OCI-LY7 (cell line): ENCODE measurements around the gene ROBO1. TPM values are rescaled to one million over a fixed set of nuclear protein-coding genes. Genes with fewer than 3 reads are reported as not detected.

Experiments used
- BruUV-seq: library from RNA; stranded (reverse); fragments of 400-500 nt; replicated peaks from 2 replicates; lab custom pipeline; 2021; lab: Mats Ljungman, UMichigan
- CTCF ChIA-PET: fragments of 300-600 bp; sonication (Branson Sonifier 250); formaldehyde crosslinking; loops from one replicate; lab custom pipeline; 2022; ENCODE audit warnings: antibody characterized with exemption; ENCODE audit not compliant: unreplicated experiment; lab: Charles Lee
- POLR2A ChIA-PET: fragments of 300-600 bp; sonication (Branson Sonifier 250); formaldehyde crosslinking; loops from one replicate; lab custom pipeline; 2022; ENCODE audit warnings: antibody characterized with exemption; lab: Charles Lee
- DNase-seq: peaks from one replicate; pipeline ENCODE4 v3.0.0-alpha.2; 2015; ENCODE audit warnings: low spot score
- H2AFZ ChIP-seq: fragments of 200-600 bp; sonication (generic), shearing (Covaris generic); 2 replicates; pipeline ENCODE4 v1.6.1; 2014; ENCODE audit warnings: mild to moderate bottlenecking, antibody characterized with exemption, low read length, moderate library complexity
- H3K27ac ChIP-seq: fragments of 200-600 bp; sonication (generic); 2 replicates; pipeline ENCODE4 v1.5.1; 2014; ENCODE audit warnings: mixed run types, low read depth, mild to moderate bottlenecking, moderate library complexity, low read length, inconsistent platforms; ENCODE audit not compliant: poor library complexity, severe bottlenecking
- H3K36me3 ChIP-seq: fragments of 200-600 bp; sonication (generic); 2 replicates; pipeline ENCODE4 v1.6.1; 2014; ENCODE audit warnings: mild to moderate bottlenecking, antibody characterized with exemption, low read length, moderate library complexity, mixed read lengths; ENCODE audit not compliant: insufficient read depth
- H3K4me1 ChIP-seq: fragments of 200-600 bp; sonication (generic); 2 replicates; pipeline ENCODE4 v1.5.1; 2014; ENCODE audit warnings: mild to moderate bottlenecking, low read length; ENCODE audit not compliant: insufficient read depth, poor library complexity, severe bottlenecking
- H3K4me2 ChIP-seq: fragments of 200-600 bp; sonication (generic); 2 replicates; pipeline ENCODE4 v1.6.1; 2014; ENCODE audit warnings: mild to moderate bottlenecking, low read length
- H3K4me3 ChIP-seq: fragments of 200-600 bp; sonication (generic); 2 replicates; pipeline ENCODE4 v1.5.1; 2014; ENCODE audit warnings: mild to moderate bottlenecking, low read depth, low read length; ENCODE audit not compliant: poor library complexity, severe bottlenecking
- H3K79me2 ChIP-seq: fragments of 200-600 bp; sonication (generic); 2 replicates; pipeline ENCODE4 v1.6.1; 2016; ENCODE audit warnings: low read depth, mild to moderate bottlenecking, low read length, moderate library complexity, mixed read lengths; ENCODE audit not compliant: insufficient read depth
- H3K9me2 ChIP-seq: fragments of 200-600 bp; sonication (generic); 2 replicates; pipeline ENCODE4 v1.6.1; 2016; ENCODE audit warnings: mild to moderate bottlenecking, low read length, mixed read lengths; ENCODE audit not compliant: insufficient read depth
- H3K9me3 ChIP-seq: fragments of 200-600 bp; sonication (generic); 2 replicates; pipeline ENCODE4 v1.6.1; 2014; ENCODE audit warnings: mild to moderate bottlenecking, mixed run types, low read length, mixed read lengths
- H4K20me1 ChIP-seq: fragments of 200-600 bp; sonication (generic); 2 replicates; pipeline ENCODE4 v1.6.1; 2014; ENCODE audit warnings: mild to moderate bottlenecking, antibody characterized with exemption, low read length, moderate library complexity, mixed read lengths; ENCODE audit not compliant: insufficient read depth
- EZH2phosphoT487 ChIP-seq: fragments of 200-600 bp; sonication (generic); IDR thresholded peaks from 2 replicates; pipeline ENCODE4 v1.6.1; 2018; ENCODE audit warnings: low read depth, borderline replicate concordance, mild to moderate bottlenecking, mixed run types, antibody characterized with exemption, low read length, moderate library complexity, mixed read lengths
- intact Hi-C: fragments of 100-400 bp; cut with micrococcal nuclease; formaldehyde crosslinking; loops from one replicate; pipeline ENCODE4 v1.10.0; 2022; ENCODE audit not compliant: unreplicated experiment
- total RNA-seq, 2 experiments: library from RNA; depleted of rRNA in 1 of 2; stranded (reverse); fragments of >200 nt in 1 of 2; shearing (Covaris generic) in 1 of 2; gene quantifications; 2 replicates each; pipeline ENCODE4 v1.2.3, GENCODE V29; 2014 to 2022
- TF ChIP-seq, protein P1 (sequence below): fragments of 200-600 bp; sonication (generic); conservative IDR thresholded peaks from 2 replicates; pipeline ENCODE4 v1.5.1; 2014; ENCODE audit warnings: mild to moderate bottlenecking, antibody characterized with exemption, low read length, moderate library complexity, mixed read lengths

Gene ROBO1
- total RNA-seq, 2 experiments from 2014 or later, result not detected

DNA sequence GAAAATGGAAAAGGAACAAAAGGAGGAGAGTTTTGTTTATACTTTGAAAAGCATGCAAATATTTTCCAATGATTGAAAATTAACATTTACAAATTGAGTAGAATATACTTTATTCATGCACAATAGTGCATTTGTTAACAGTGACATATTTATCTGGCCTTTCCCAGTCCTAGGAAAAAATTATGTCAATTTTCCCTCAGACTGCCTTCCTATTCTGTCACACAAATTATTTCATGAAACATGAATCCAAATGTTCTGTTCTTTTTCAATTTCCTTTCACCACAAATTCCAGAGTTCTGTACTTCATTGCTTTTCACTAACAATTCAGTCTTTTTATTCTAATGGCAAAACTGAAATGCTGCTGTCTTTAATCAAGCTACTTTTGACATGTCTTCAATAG, 945.1 kb downstream of the ROBO1 start:
- intact Hi-C loops, result no loop called here
- Histone ChIP-seq H4K20me1 (no peaks in the 10 kb centered on the region), H3K36me3 (no peaks in the 10 kb centered on the region), H3K9me3 (no peaks in the 10 kb centered on the region), H2AFZ (no peak overlapping the region), H3K4me2 (no peak overlapping the region), H3K4me1 (no peaks in the 10 kb centered on the region), H3K79me2 (no peaks in the 10 kb centered on the region), H3K4me3 (no peak overlapping the region), H3K9me2 (no peaks in the 10 kb centered on the region), H3K27ac (no peak overlapping the region)
- no peak for TF ChIP-seq EZH2phosphoT487
- TF ChIP-seq, protein P1, sequence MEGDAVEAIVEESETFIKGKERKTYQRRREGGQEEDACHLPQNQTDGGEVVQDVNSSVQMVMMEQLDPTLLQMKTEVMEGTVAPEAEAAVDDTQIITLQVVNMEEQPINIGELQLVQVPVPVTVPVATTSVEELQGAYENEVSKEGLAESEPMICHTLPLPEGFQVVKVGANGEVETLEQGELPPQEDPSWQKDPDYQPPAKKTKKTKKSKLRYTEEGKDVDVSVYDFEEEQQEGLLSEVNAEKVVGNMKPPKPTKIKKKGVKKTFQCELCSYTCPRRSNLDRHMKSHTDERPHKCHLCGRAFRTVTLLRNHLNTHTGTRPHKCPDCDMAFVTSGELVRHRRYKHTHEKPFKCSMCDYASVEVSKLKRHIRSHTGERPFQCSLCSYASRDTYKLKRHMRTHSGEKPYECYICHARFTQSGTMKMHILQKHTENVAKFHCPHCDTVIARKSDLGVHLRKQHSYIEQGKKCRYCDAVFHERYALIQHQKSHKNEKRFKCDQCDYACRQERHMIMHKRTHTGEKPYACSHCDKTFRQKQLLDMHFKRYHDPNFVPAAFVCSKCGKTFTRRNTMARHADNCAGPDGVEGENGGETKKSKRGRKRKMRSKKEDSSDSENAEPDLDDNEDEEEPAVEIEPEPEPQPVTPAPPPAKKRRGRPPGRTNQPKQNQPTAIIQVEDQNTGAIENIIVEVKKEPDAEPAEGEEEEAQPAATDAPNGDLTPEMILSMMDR, result no peak
- DNase-seq, result no peak
- BruUV-seq, result no TSS peak
- POLR2A ChIA-PET, result no interaction called here
- CTCF ChIA-PET, result no interaction called here

DNA sequence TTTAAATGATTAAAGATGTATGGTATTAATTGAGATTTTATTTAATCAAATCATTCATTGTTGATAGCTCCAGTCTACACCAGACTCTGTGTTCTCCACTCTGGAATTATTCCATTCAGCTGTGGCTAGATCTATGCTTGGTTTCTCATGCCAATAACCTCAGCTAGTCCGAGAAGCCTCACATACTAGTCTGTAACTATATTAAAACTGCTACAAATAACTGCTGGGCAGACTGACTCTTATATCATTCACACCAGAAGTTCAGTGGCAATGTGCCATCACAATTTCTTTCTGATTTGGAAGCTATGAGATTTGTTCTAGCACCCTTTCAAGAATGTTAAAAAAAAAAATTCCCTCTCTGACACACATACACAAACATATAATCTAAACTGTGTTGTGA, 947.3 kb downstream of the ROBO1 start:
- Histone ChIP-seq H3K4me2 (no peak overlapping the region), H2AFZ (no peak overlapping the region), H3K4me1 (no peaks in the 10 kb centered on the region), H3K4me3 (no peak overlapping the region), H3K79me2 (no peaks in the 10 kb centered on the region), H3K27ac (no peak overlapping the region), H4K20me1 (no peaks in the 10 kb centered on the region), H3K9me3 (no peaks in the 10 kb centered on the region), H3K9me2 (no peaks in the 10 kb centered on the region), H3K36me3 (no peaks in the 10 kb centered on the region)
- TF ChIP-seq, protein P1, result no peak
- TF ChIP-seq EZH2phosphoT487, result no peak
- POLR2A ChIA-PET, result interaction anchor here (0.7 kb wide), 1 partner anchor 104 kb away, joined by 3 read pairs; no protein-coding TSS in a partner anchor
- BruUV-seq, result no TSS peak
- intact Hi-C loops, result no loop called here
- CTCF ChIA-PET, result no interaction called here
- no peak for DNase-seq

DNA sequence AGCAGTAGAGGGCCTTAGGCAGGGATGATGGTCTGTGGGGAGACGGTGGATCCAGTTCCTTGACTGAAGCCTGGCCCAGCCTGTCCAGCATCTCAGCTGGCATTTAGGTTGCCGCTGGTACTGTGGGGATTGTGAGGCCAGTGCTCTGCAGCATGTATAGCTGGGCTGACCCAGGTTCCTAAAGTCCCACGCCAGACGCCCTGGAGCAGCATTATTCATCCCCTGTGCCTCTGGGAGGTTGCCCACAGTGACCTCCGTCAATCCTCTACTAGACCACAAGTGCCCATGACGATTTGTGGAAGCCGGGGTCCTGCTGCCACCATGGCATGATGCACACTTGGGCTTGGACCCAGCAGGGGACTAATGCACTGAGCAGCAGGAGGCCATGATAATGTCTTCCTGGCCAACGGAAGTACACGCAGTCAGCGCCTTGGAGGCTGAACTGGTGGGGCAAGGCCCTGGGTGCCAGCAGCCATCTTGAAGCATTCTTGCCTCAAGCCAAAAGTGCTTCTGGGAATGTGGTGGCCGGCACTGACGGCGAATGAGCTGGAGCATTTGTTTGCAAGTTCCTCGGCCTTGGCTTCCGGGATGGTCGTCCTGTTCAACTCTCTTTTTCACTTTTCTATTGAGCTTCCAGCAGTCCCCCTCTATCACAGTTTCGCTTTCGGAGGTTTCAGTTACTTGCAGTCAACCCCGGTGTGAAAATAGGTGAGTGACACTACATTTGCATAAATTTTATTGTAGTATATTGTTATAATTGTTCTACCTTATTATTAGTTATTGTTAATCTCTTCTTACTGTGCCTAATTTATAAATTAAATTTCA, 949.4 kb downstream of the ROBO1 start:
- BruUV-seq, result no TSS peak
- H3K27ac ChIP-seq, result no peak overlapping the region
- no peaks in the 10 kb centered on the region for H3K9me3 ChIP-seq
- H2AFZ ChIP-seq, result no peak overlapping the region
- H3K4me1 ChIP-seq, result no peaks in the 10 kb centered on the region
- no peak overlapping the region for H3K4me3 ChIP-seq
- TF ChIP-seq, protein P1, result no peak
- TF ChIP-seq EZH2phosphoT487, result no peak
- no peaks in the 10 kb centered on the region for H3K9me2 ChIP-seq
- no peak overlapping the region for H3K4me2 ChIP-seq
- no peak for DNase-seq
- no peaks in the 10 kb centered on the region for H4K20me1 ChIP-seq
- ChIA-PET POLR2A (interaction anchor here (0.5 kb wide), 1 partner anchor 49 kb away, joined by 3 read pairs; no protein-coding TSS in a partner anchor), CTCF (no interaction called here)
- no peaks in the 10 kb centered on the region for H3K36me3 ChIP-seq
- intact Hi-C loops, result no loop called here
- no peaks in the 10 kb centered on the region for H3K79me2 ChIP-seq
